Endothelial cell of hepatic sinusoid (primary cell): ENCODE data around the gene DNAJC7.
"Not testable (repeated sequence)": the region's sequence is repeated elsewhere in the genome, so short reads cannot be mapped to it uniquely, and the experiment has no call there.

ENCODE experiments used
- in situ Hi-C: cut with HindIII; loops from 2 replicates; pipeline ENCODE4 v1.10.0; 2017; ENCODE audit warnings: low sequenced_read_pairs

The DNAJC7 gene

DNA sequence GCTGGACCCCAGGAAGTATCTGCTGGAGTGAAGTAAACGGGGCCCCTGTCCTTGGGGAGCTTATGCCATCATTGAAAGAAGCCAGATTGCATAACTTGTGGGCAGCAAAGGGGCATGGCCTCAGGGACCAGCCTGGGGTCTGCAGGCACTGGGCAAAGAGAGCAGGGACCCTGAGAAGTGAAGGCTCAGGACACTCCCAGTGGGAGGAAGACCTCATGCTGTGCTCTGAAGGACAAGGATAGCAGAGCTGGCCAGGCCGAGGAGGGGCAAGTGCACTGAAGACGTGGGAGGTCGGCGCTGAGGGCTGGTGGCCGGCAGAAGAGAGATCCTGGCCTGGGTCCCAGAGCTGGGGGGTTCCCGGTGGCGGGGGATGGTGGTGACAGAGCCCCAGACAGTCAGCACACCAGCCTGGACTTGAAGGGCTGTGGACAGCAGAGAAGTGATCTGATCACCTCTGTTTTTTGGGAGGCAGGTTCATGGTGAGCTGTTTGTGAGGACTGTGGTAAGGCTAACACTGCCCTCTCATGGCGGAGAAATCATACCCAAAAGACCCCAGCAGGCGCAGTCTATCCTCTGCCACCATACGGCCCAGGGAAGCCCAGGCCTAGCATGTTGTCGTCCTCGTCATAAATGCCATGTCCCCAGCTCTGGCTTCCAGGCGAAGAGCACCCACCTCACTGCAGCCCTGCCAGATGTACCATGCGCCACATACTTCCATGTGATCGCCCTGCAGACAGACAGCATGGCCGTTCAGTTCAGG lies 57.7 kb downstream of the DNAJC7 start:
- in situ Hi-C loops = loop anchor here (5.0 kb wide), 2 partner anchors 68 to 242 kb away; no protein-coding TSS in a partner anchor

DNA sequence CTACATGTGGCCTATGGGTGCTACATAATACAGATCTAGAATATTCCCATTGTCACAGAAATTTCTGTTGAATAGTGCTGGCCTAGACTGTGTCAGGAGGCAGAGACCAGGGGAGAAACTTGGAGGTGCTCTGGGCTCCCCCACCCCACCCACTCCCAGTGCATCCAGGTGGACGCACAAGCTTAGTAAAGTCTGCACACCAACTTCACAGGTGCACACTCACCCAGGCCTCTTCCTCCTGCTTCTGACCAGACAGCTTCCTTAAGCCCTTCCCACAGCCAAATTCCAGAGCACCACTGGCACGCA lies 58.3 kb downstream of the DNAJC7 start:
- in situ Hi-C loops = loop anchor here (5.0 kb wide), 2 partner anchors 68 to 242 kb away; no protein-coding TSS in a partner anchor

DNA sequence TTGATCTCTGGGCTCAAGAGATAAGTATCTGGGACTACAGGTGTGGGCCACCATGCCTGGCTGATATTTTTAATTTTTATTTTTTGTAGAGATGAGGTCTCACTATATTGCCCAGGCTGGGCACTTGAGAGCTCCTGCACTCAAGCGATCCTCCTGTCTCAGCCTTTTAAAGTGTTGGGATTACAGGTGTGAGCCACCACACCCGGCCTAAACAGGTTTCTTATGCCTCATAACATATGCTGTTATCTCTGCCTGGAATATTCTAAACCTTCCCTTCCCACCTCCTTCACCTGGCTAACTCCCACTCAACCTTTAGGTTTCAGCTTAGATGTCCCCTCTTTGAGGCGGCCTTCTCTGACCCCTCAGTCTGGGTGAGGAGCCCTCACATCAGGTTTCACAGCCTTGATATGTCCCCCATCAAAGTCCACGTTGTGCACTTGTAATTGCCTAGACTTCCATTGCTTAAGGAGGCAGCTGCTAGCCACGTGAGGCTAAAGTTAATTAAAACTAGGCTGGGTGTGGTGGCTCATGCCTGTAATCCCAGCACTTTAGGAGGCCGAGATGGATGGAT lies 59.3 kb downstream of the DNAJC7 start:
- in situ Hi-C loops = loop anchor here (5.0 kb wide), 2 partner anchors 69 to 241 kb away; no protein-coding TSS in a partner anchor

DNA sequence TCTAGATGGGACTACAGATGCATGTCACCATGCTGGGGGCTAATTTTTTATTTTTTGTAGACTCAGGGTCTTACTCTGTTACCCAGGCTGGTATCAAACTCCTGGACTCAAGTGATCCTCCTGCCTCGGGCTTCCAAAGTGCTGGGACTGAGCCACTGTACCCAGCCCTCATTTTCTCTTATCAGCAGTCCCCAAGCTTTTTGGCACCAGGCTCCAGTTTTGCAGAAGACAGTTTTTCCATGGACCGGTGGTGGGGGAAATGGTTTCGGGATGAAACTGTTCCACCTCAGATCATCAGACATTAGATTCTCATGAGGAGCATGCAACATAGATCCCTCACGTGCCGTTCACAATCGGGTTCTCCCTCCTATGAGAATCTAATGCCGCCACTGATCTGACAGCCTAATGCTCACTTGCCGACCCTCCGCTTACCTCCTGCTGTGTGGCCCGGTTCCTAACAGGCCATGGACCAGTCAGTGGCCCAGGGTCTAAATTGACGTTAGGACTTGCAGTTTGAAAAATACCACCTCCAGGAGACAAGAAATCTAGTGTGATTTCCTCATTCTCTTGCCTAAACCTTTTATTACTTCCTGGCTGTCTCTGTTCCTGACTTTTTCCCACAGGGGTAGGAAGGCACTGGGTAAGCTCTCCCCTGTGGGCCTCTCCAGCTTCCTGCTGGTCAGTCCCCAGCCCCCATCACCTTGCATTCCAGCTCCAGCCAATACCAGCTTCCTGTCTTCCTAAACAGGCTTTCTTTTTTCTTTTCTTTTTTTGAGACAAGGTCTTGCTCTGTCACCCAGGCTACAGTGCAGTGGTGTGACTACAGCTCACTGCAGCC lies 60.0 kb downstream of the DNAJC7 start:
- in situ Hi-C loops = loop anchor here (5.0 kb wide), 2 partner anchors 70 to 240 kb away; no protein-coding TSS in a partner anchor

DNA sequence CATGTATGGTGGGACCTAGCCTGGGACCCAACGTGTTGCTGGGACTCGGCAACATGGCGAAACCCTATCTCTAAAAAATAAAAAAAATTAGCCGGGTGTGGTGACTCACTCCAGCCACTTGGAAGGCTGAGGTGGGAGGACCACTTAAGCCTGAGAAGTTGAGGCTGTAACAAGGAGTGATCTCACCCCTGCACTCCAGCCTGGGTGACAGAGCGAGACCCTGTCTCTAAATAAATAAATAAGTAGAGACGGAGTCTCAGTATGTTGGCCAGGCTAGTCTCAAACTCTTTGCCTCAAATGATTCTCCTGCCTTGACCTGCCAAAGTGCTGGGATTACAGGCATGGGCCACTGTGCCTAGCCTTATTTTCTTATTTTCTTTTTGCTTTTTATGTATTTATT lies 60.7 kb downstream of the DNAJC7 start:
- in situ Hi-C loops = loop anchor here (5.0 kb wide), 2 partner anchors 71 to 239 kb away; no protein-coding TSS in a partner anchor

DNA sequence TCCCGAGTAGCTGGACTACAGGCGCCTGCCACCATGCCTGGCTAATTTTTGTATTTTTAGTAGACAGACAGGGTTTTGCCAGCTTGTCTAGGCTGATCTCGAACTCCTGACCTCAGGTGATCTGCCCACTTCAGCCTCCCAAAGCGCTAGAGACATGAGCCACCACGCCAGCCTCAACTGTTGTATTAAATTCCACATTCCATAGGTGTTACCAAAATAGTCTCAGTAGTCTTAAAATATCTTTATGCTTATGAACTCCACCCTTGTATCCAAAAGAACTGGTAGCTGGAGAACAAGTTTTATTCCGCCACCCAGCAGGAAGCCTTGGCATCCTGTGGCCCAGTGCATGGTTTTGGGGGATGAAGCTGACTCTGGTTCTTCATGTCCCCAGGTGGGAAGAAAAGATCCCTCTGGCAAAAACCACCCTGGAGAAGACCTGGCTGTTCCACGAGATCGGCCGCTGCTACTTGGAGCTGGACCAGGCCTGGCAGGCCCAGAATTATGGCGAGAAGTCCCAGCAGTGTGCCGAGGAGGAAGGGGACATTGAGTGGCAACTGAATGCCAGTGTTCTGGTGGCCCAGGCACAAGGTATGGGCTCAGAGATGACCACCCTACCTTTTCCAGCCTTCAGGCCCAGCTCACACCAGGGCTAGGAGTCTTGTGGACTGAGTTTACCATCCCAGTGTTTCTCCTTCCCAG lies 68.3 kb downstream of the DNAJC7 start:
- in situ Hi-C loops = no loop called here

DNA sequence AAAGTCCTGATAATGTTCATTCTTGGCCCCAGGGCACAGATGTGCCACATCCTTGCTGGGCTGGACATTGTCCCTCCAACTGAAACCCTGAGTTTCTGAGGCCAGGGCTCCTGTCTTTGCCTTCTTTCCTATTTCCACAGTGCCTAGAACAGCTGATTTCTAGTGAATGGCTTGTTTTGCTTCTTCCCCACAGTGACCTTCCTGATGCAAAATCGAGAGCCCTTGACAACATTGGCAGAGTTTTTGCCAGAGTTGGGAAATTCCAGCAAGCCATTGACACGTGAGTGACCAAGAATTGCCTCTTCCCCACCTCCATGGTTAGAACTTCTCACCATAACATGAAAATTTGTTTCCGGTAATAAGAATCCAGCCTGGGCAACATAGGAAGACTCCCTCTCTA lies 72.3 kb downstream of the DNAJC7 start:
- in situ Hi-C loops = no loop called here

DNA sequence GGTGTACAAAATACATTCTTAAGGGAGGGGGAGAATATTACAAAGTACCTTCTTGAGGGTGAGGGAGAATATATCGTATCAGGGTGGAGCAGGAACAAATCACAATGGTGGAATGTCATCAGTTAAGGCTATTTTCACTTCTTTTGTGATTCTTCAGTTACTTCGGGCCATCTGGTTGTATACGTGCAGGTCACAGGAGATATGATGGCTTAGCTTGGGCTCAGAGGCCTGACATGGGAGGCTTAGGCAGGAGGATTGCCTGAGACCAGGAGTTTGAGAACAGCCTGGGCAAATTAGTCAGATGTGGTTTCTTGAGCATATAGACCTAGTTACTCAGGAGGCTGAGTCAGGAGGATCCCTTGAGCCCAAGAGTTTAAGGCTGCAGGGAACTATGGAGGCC lies 73.7 kb downstream of the DNAJC7 start:
- in situ Hi-C loops = no loop called here

DNA sequence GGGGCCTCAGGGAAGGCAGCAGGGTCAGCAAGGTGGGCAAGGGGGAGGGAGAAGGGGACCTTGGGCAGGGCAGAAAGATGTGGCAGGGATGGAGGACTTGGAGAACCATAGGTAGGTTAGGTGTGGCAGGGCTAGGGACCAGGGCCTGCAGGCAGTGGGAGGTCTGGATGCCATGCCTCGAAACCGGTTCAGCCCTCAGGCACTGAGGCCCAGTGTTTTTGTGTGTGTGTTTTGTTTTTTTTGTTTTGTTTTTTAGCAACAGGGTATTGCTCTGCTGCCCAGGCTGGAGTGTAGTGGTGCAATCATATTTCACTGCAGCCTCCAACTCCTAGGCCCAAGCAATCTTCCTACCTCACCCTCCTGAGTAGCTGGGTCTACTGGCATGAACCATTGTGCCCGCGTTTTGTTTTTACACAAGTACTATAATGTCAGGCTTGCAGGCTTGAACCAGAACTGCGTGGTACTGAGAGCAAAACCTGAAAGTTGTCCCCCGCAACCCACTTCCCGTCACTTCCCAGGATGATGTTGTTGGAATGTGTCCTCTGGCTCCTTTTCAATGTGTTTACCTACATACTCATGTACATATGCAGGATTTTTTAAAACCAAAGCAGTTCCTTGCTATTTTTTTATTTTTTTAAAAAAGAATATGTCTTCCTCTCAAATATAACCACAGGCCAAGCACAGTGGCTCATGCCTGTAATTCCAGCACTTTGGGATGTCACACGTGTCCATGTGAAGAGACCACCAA lies 74.4 kb downstream of the DNAJC7 start:
- in situ Hi-C loops = no loop called here

DNA sequence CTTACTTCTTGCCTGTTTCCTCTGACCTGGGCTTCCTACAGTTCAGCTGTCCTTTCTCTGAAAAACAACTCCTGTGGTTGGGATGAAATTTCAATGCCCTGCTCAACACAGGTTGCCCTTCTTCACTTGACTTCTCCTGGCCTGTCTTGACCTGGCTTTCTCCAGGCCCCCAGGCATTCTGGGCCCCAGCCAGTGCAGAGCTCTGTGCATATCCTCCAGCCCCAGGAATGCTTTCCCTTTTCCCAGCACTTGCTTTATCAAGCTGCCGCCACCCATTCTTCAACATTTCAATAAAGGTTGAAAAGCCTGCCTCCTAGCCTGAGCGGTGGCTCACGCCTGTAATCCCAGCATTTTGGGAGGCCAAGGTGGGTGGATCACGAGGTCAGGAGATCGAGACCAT lies 76.1 kb downstream of the DNAJC7 start:
- in situ Hi-C loops = no loop called here

DNA sequence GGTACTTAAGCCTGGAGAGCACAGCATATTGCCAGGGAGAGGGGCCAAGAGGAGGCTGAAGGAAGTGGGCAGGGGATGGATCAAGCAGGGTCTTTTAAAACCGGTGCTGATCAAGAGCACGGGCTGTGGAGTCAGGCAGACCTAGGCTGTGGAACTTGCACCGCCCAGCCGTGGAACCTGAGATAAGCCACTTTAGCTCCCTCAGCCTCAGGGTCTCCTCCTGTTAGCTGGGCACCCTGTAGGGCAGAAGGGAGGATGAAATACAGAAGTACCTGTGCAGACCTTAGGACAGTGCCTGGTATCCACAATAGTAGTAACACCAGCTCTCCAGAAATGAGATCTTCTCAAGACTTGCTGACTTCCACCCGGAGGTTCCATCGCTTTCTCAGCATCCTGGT lies 77.5 kb downstream of the DNAJC7 start:
- in situ Hi-C loops = no loop called here

DNA sequence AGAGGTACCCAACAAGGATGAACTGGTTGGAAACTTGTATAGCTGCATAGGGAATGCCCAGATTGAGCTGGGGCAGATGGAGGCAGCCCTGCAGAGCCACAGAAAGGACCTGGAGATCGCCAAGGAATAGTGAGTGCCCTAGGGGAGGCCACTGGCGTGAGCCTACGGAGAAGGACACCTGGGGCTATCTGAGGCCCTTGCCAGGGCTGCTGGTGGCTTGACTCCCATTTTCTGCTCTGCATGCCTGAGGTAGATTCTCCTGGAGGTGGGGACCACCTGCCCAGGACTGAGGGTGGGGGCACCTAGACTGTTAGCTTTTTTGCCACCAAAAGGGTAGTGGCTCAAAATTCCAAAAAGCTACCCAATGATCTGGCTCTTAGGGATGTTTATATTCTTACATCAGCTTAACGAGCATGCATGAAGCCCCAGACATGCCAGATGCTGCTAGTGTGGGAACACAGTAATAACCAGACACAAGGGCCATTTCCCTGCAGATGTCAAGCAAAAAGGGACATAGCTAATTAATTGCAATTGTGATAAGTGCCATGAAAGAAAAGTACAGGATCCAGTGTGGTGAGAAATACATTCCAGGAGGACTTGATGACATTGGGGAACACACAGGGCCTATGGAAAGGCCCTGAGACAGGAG lies 78.1 kb downstream of the DNAJC7 start:
- in situ Hi-C loops = no loop called here

DNA sequence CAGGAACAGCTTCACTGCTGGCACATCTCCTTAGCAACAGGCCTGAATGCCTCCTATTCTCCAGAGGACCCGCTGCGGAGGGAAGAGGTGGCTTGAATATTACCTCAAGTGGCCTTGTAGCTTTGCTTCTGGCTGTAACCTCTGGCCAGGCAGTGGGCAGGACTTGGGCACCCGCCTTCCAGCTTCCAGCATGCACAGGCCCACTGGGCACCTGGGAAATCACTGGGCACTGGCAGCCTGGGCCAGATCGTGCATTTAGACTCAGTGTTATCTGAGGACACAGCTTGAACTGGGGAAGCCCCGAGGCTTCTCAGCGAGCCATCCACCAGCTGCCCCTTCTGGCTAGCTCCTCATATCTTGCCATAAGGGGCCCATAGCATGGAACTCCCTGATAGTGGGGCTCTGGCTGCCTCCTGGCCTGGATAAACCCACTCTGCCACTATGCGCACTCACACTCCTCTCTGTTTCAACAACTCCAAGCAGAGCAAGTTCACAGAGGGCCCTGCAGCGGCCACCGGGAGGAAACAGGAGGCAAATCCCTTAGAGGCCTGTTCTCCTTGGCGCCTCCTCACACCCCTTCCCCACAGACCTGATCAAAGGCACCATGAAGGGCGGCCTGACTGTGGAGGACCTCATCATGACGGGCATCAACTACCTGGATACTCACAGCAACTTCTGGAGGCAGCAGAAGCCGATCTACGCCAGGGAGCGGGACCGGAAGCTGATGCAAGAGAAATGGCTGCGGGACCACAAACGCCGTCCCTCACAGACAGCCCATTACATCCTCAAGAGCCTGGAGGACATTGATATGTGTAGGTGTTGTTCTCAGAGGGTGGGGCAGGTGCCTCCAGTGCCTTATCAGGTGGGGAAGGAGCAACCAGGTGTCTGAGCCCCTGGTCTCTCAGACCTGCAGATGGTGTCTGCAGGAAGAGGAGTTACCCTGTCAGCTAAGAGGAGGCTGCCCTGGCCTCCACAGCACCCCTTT lies 79.0 kb downstream of the DNAJC7 start:
- in situ Hi-C loops = no loop called here

DNA sequence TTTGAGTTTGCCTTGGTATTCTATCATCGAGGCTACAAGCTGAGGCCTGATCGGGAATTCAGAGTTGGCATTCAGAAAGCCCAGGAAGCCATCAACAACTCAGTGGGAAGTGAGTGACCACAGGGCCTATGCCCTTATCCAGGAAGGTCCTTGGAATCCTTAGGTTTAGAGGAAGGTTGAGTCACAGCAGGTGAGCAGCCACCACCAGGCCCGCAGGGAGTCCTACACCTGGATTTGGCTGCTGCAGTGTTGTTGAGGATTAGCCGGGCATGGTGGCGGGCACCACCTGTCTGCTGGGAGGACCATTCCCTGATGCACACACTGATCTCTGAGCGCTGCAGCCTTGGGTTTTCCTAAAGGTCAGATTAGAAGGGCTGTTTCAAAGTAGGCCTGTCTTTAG lies 81.6 kb downstream of the DNAJC7 start:
- in situ Hi-C loops = no loop called here

DNA sequence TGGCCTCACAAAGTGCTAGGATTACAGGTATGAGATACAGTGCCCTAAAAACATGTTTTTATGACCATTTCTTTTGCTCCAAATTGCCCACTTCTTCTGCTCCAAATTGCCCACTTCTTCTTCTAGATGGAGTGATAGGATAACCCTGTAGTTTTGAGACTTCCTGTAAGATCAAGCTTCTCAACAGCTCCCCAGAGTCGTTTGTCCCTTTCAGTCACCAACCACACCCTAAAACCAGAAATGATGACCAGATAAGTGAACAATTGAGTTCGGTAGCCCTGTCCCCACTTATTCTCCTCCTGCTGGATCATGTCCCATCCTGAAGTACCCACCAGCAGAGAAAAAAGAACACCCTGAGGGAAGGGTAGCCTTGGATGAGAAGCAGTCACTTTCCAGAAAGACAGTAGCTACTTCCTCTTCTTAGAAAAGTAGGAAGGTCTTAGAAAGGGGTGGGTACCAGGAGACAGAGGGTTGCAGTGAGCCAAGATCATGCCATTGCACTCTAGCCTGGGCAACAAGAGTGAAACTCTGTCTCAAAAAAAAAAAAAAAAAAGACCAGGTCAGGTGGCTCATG lies 84.3 kb downstream of the DNAJC7 start:
- in situ Hi-C loops = no loop called here

DNA sequence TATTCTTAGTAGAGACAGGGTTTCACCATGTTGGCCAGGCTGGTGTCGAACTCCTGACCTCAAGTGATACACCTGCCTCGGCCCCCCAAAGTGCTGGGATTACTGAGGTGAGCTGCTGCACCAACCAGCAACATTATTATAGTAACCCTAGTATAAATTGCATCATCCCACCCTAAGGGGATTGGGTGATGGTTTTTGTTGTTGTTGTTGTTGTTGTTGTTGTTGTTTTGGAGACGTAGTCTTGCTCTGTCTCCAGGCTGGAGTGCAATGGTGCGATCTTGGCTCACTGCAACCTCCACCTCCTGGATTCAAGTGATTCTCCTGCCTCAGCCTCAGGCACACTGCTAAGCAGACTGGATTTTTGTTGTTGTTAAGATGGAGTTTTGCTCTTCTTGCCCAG lies 85.5 kb downstream of the DNAJC7 start:
- in situ Hi-C loops = not testable (repeated sequence)

DNA sequence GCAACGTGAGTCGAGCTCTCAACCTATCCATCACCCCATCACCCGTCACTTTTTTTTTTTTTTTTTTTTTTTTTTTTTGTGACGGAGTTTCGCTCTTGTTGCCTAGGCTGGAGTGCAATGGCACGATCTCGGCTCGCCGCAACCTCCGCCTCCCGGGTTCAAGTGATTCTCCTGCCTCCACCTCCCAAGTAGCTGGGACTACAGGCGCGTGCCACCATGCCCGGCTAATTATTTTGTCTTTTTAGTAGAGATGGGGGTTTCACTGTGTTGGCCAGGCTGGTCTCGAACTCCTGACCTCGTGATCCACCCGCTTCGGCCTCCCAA lies 86.4 kb downstream of the DNAJC7 start:
- in situ Hi-C loops = not testable (repeated sequence)

DNA sequence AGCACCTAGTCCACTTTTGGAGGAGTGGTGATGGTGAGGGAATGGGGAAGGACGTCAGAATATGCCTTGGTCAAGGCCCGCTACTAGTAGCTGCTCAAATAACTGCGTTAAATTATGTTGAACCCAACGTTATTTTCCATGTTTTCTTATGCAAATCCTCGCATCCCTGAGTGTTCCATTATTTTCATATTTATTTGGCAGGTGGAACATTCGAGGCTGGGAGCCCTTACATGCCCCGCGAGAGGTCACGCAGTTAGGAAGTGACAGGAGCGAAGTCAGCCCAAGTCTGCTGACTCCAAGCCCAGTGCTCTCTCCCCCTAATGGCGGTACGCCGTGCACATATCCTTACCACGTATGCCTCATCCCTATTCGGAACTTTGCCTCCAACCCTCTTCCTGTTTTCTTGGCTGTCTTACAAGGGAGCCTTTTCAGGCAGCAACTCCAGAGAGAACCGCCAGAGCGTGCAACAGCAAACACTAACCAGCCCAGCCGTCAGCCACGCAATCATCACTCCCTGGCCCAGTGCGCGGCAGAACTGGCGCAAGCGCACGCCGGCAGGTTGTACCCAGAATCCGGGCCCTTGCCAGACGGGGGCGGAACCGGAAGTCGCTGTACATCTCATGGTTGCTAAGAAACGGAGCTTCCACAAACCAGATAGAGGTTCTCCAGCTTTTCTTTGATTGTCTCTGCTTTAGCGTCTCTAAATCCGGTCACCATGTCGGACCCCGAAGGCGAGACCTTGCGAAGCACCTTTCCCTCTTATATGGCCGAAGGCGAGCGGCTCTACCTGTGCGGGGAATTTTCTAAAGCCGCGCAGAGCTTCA lies 87.0 kb downstream of the DNAJC7 start, which contains the start of gene ODAD4:
Gene ODAD4, plus strand, starts transcription at position 609 of the 824 bp plus-strand sequence. Its CDS starts 107 bp downstream, at position 716.
- in situ Hi-C loops = no loop called here
